Vagina (tissue), 2 donors: Measurements from ENCODE around the gene UQCRHL. TPM values are rescaled to one million over a fixed set of nuclear protein-coding genes. Genes with fewer than 3 reads are reported as not detected.
A peak's percentile ranks its signal among the peaks of the same experiment; 100 is the strongest.

Experiments
- DNase-seq, 2 donors: peaks; one replicate each; pipeline ENCODE4 v3.0.0-alpha.2; 2017; ENCODE audit errors: extremely low spot score in 2 of 2
- H3K27ac ChIP-seq: fragments of 200-600 bp; sonication (generic); one replicate; pipeline ENCODE4 v1.5.1; 2019
- H3K27me3 ChIP-seq: fragments of 200-600 bp; sonication (generic); one replicate; pipeline ENCODE4 v1.5.1; 2019
- H3K36me3 ChIP-seq, 2 donors: fragments of 200-600 bp; sonication (generic); one replicate each; pipeline ENCODE4 v1.5.1; 2017 to 2019
- H3K4me1 ChIP-seq: fragments of 200-600 bp; sonication (generic); one replicate; pipeline ENCODE4 v1.5.1; 2019
- H3K4me3 ChIP-seq, 2 donors: fragments of 200-600 bp; sonication (generic); 1 replicate in 1 of 2; 2 replicates in 1 of 2; pipeline ENCODE4 v1.5.1; 2016 to 2019
- H3K9me3 ChIP-seq: fragments of 200-600 bp; sonication (generic); one replicate; pipeline ENCODE4 v1.5.1; 2019
- POLR2A ChIP-seq, 2 donors: fragments of 450-650 bp; IDR thresholded peaks; one replicate each; pipeline ENCODE4 v1.6.1; 2017; ENCODE audit warnings: antibody characterized with exemption in 2 of 2, mild to moderate bottlenecking in 2 of 2, moderate library complexity in 2 of 2
- POLR2AphosphoS5 ChIP-seq, 2 donors: sonication (generic); formaldehyde crosslinking; IDR thresholded peaks; one replicate each; pipeline ENCODE4 v1.9.0; 2017; ENCODE audit warnings: antibody characterized with exemption in 2 of 2, mild to moderate bottlenecking in 2 of 2, low read depth in 1 of 2; ENCODE audit not compliant: insufficient read depth in 1 of 2
- intact Hi-C: fragments of 100-400 bp; cut with DNase I; formaldehyde crosslinking; loops from one replicate; pipeline ENCODE4 v1.15.1; 2023
- total RNA-seq: library from RNA; depleted of rRNA; stranded (reverse); fragments of >200 nt; gene quantifications from one replicate; pipeline ENCODE4 v1.2.3, GENCODE V29; 2016
- TF ChIP-seq, protein P1 (sequence below), 3 experiments: fragments of 450-650 bp in 2 of 3; fragments of 200-600 bp in 1 of 3; sonication (generic) in 1 of 3; IDR thresholded peaks; one replicate each; pipeline ENCODE4 v1.5.1; 2017 to 2019; ENCODE audit warnings: antibody characterized with exemption in 3 of 3, mild to moderate bottlenecking in 2 of 3, moderate library complexity in 2 of 3

Gene UQCRHL
- total RNA-seq, 1 donor from 2014 or later, result 1.5 TPM

DNA sequence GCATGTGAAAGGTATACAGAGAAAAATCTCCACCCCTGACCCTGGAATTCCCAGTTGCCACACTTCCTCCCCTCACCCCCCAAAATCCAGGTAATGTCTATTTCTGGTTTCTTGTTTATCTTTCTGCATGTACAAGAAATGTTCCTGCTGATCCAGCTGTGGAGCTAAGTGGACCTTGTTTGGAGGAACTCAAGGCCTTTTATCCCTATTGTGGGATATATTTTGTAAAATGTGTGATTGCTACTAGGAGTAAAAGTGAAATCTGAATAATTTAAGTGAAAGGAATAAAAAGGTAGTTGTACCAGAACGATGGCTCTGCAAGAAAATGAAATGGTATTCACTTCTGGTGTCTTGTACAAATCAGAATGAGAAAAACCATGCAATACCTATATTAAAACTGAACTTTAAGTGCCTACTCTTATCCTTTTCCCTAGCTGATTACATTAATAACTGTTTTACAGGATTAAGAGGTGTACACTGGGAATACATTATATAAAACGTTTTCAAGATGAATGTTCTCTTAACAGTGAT is 43.1 kb upstream of the UQCRHL start:
- Histone ChIP-seq H3K27ac (peak overlapping the region; percentile 96), H3K36me3 (no peaks in the 10 kb centered on the region), H3K9me3 (no peaks in the 10 kb centered on the region), H3K27me3 (no peaks in the 10 kb centered on the region), H3K4me1 (peaks cover 68% of the 10 kb centered on the region), H3K4me3 (peak overlapping the region; percentile 94 to 99)
- TF ChIP-seq POLR2A (IDR thresholded peaks at IDR 0.05), result no peak
- TF ChIP-seq, protein P1, sequence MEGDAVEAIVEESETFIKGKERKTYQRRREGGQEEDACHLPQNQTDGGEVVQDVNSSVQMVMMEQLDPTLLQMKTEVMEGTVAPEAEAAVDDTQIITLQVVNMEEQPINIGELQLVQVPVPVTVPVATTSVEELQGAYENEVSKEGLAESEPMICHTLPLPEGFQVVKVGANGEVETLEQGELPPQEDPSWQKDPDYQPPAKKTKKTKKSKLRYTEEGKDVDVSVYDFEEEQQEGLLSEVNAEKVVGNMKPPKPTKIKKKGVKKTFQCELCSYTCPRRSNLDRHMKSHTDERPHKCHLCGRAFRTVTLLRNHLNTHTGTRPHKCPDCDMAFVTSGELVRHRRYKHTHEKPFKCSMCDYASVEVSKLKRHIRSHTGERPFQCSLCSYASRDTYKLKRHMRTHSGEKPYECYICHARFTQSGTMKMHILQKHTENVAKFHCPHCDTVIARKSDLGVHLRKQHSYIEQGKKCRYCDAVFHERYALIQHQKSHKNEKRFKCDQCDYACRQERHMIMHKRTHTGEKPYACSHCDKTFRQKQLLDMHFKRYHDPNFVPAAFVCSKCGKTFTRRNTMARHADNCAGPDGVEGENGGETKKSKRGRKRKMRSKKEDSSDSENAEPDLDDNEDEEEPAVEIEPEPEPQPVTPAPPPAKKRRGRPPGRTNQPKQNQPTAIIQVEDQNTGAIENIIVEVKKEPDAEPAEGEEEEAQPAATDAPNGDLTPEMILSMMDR (IDR thresholded peaks at IDR 0.05), result no peak
- no peak for TF ChIP-seq POLR2AphosphoS5 (IDR thresholded peaks at IDR 0.05; ENCODE audit: insufficient read depth in 1 of 2, low read depth in 1 of 2)
- DNase-seq, result no peak
- intact Hi-C loops, result no loop called here

DNA sequence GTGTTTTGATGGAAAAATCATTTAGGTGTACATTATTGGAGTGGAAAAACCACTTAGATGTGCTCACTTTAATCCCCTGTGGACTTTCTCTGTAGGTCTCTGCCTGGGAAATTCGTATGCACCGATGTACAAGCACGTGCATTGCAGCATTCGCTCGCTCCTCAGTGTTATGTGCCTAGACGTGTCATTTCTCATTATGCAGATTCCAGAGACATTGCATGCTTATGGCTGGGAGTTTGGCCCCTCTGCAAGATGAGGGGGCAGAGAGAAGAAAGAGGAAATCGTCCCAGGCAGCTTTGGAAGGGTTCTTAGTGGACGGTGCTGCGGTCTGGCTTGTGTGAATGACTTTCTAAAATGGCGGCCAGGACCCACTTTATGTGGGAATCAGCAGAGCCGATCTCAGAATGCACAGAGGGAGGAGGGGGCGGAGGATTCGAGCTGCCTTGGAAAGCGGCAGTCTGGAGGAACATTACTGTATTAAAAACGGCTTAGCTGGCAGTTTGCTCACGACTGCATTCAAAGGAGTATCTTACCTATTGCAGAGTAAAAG is 42.4 kb upstream of the UQCRHL start:
- Histone ChIP-seq H3K27ac (peak overlapping the region; percentile 96), H3K4me3 (peak overlapping the region; percentile 94 to 99), H3K9me3 (no peaks in the 10 kb centered on the region), H3K36me3 (no peaks in the 10 kb centered on the region), H3K27me3 (no peaks in the 10 kb centered on the region), H3K4me1 (peaks cover 66% of the 10 kb centered on the region)
- intact Hi-C loops, result loop anchor here (2.0 to 5.0 kb wide), 3 partner anchors 15 to 97 kb away; no protein-coding TSS in a partner anchor
- DNase-seq, result no peak
- TF ChIP-seq, protein P1 (IDR thresholded peaks at IDR 0.05), result no peak
- TF ChIP-seq POLR2AphosphoS5 (IDR thresholded peaks at IDR 0.05; ENCODE audit: insufficient read depth in 1 of 2, low read depth in 1 of 2) (no peak), POLR2A (IDR thresholded peaks at IDR 0.05) (no peak)

DNA sequence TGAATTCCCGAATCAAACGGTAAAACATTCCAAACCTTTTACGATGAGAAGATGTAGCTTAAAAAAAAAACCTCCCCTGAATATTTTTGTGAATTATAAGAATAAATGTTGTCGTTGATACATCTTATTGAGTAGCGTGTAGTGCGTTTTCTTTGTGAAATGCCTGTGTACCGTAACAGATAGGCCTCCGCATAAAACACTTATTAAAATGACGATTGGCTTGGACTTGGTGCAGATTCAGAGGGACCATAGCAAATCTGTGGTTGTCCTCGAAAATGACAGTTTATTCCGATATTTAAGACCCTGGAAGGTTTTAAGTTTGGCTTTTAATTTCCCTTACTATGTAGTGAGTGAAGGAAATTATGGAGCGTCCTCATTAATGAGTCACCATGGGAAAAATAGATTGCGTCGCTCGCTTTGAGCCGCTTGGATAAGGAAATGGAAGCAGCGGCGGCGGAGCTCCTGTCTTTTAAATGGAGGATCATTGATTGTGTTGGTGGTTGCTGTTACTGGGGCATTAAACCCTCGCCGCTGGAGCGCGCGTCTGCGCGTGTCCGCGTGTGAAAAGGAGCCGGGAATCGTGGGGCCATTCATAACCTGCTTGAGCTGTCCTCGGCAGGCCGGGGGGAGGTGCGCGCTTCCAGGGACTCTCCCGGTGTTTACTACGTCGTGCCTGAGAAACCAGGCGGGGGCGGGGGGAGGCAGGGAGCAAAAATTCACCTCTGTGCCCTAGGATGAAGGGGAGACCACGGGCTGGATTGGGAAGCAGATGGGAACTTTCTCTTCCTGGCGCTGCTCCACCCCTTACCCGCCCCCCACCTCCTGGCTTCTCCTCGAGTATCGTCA is 41.7 kb upstream of the UQCRHL start:
- intact Hi-C loops, result loop anchor here (2.0 to 5.0 kb wide), 3 partner anchors 14 to 98 kb away; no protein-coding TSS in a partner anchor
- DNase-seq, result peak in 1 of 2 donors; percentile 94
- peaks cover 59% of the 10 kb centered on the region for H3K4me1 ChIP-seq

DNA sequence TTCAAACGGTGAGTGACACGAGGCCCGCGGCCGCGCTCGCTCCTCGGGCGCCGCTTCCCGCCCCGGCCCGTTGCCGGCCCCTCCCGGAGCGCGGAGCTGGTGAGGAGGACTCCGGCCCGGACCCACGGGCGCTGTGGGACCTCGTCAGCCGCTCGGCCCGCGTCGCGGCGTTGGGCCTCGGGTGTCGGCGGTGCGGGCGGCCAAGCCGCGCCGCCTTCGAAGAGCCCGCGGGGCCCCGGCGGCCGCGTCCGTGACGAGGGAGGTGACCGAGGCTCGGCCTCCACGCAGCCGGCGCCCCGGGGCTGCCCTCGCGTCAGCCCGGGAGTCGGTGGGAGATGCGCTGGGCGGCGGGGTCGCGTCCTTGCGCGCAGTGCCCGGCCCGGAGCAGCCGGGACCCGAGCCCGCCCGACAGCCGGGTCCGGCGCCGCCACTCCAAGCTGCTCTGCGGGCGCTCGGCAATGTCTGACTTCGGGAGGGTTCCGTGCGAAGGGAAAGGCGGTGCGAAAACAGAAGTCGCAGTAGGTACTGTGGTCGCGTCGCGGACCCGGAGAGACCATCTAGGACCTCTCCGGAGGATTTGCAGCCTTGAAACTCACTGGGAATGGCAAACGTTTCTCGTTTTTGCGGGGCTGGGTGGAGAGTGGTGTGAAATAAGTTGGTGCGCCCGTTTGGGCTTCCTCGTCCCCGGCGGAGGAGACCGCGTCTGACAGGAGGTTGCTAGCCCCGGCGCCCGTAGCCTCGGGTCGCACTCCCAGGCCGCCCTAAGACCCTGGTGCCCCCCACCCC is 40.9 kb upstream of the UQCRHL start:
- intact Hi-C loops, result loop anchor here (2.0 to 5.0 kb wide), 3 partner anchors 14 to 99 kb away; no protein-coding TSS in a partner anchor
- Histone ChIP-seq H3K27me3 (no peaks in the 10 kb centered on the region), H3K36me3 (no peaks in the 10 kb centered on the region), H3K9me3 (no peaks in the 10 kb centered on the region), H3K27ac (peak overlapping the region; percentile 96), H3K4me3 (peak overlapping the region; percentile 94 to 99), H3K4me1 (peaks cover 51% of the 10 kb centered on the region)
- TF ChIP-seq, protein P1 (IDR thresholded peaks at IDR 0.05), result no peak
- TF ChIP-seq POLR2AphosphoS5 (IDR thresholded peaks at IDR 0.05; ENCODE audit: insufficient read depth in 1 of 2, low read depth in 1 of 2), result no peak
- no peak for TF ChIP-seq POLR2A (IDR thresholded peaks at IDR 0.05)
- DNase-seq, result no peak

More for the DNA sequence above, 41.7 kb upstream of the UQCRHL start:
- no peaks in the 10 kb centered on the region for H3K9me3 ChIP-seq
- peak overlapping the region; percentile 94 to 99 for H3K4me3 ChIP-seq
- TF ChIP-seq POLR2AphosphoS5 (IDR thresholded peaks at IDR 0.05; ENCODE audit: insufficient read depth in 1 of 2, low read depth in 1 of 2) (peak in 1 of 2 donors; percentile 73), POLR2A (IDR thresholded peaks at IDR 0.05) (peak in 1 of 2 donors; percentile 52)
- TF ChIP-seq, protein P1 (IDR thresholded peaks at IDR 0.05), result no peak
- H3K36me3 ChIP-seq, result no peaks in the 10 kb centered on the region
- no peaks in the 10 kb centered on the region for H3K27me3 ChIP-seq
- peak overlapping the region; percentile 96 for H3K27ac ChIP-seq
